DOHH2 (cell line): ENCODE measurements around the gene ALPL.

Experiments
- CTCF ChIP-seq: fragments of 200-600 bp; sonication (generic); IDR thresholded peaks from one replicate; pipeline ENCODE4 v1.5.1; 2014; ENCODE audit warnings: antibody characterized with exemption, mild to moderate bottlenecking, low read depth, low read length; ENCODE audit not compliant: poor library complexity, severe bottlenecking
- EZH2phosphoT487 ChIP-seq: fragments of 200-600 bp; sonication (generic); IDR thresholded peaks from 2 replicates; pipeline ENCODE4 v1.6.1; 2017; ENCODE audit warnings: borderline replicate concordance, mild to moderate bottlenecking, antibody characterized with exemption, low read length, moderate library complexity, mixed read lengths

- no peak for TF ChIP-seq CTCF
- TF ChIP-seq EZH2phosphoT487, result no peak
These were observed 16.1 kb downstream of the ALPL start for GRCh38 chr1:21525340-21525717.
